ENCODE results near the gene PSPH. TPM values are rescaled to one million over a fixed set of nuclear protein-coding genes. Genes with fewer than 3 reads are reported as not detected.
"Not testable (repeated sequence)": the region's sequence is repeated elsewhere in the genome, so short reads cannot be mapped to it uniquely, and the experiment has no call there.

The PSPH gene
- 69.1 and 70.9 TPM in 2 replicates for total RNA-seq (2014; rRNA removed; shearing (Covaris generic))

DNA sequence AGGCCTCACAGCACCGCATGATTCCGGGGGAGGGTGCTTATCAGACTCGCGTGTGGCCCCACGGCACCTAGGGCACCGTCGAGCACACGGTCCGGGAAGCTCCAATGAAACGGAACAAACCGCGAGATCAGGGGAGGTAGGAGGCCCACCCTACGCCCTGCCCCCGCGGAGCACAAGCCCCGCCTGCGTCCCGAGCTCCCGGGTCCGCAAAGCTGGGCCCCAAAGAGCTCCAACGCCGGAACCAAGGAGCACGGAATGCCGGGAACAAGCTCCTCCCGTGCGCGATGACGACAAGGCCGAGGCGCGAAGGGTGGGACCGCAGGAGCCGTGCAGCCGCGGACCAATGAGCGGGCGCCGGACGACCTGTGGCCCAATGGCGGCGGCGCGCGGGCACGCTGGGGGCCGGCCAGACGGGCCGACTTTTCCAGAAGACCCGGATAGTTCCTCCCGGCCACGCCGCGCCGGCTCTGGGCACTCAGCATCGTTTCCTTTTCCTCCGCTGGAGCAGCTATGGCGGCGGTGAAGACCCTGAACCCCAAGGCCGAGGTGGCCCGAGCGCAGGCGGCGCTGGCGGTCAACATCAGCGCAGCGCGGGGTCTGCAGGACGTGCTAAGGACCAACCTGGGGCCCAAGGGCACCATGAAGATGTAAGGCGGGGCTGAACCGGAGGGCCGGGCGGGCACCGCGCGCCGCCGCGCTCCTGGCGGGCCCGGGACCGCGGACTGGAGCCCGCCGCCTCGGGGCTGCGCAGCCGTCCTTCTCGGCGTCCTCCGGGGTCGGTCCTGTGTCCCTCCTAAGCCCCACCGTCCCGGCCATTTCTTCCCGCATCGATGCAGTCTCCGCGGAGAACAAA is at the start of gene PSPH, which contains the start of gene CCT6A:
Gene PSPH (minus strand): TSS at position 106 of the 853 bp plus-strand sequence. CDS start 30,232 bp downstream, outside the sequence.
Gene CCT6A (plus strand): TSS at position 427 of the 853 bp plus-strand sequence. CDS start 84 bp downstream, at position 511.
- peak; percentile 97 for DNase-seq (ENCODE audit: low spot score)
- in situ Hi-C loops (cut with HindIII; ENCODE audit: low sequenced_read_pairs) = no loop called here

DNA sequence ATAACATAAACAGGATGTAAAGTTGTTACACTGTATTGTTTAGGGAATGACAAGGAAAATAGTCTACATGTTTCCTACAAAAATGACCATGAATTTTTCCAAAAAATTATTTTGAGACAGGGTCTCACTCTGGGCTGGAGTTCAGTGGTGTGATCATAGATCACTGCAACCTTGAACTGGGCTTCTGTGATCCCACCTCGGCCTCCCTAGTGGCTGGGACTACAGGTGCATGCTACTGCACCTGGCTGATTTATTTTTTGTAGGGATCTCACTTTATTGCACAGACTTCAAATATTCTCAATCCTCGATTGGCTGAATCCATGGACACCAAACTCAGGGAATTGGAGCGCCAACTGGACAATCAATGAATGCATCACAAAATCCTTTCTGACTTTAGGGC is 48.4 kb upstream of the PSPH start:
- DNase-seq (ENCODE audit: low spot score) = no peak
- in situ Hi-C loops (cut with HindIII; ENCODE audit: low sequenced_read_pairs) = no loop called here

DNA sequence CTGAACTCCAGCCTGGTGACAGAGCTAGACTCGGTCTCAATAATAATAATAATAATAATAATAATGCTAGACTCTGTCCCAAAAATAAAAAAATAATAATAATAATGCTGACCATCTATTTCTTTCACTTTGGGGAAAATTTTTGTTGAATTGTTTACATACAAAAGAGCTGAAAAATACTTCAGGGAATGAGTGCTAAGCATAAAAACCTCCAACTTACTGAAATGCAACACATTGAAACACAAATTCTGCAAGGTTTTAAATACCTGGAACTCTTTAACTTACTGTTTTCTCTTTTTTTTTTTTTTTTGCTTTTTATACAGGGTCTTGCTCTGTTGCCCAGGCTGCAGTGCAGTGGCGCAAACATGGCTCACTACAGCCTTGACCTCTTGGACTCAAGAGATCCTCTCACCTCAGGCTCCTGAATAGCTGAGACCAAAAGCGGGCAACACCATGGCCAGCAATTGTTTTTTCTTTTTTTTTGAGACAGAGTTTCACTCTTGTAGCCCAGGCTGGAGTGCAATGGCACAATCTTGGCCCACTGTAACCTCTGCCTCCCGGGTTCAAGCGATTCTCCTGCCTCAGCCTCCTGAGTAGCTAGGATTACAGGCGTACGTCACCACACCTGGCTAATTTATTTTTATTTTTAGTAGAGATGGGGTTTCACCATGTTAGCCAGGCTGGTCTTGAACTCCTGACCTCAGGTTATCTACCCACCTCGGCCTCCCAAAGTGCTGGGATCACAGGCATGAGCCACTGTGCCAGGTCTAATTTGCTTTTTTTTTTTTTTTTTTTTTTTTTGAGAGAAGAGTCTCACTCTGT is 47.2 kb upstream of the PSPH start:
- DNase-seq (ENCODE audit: low spot score); in situ Hi-C loops (cut with HindIII; ENCODE audit: low sequenced_read_pairs): not testable (repeated sequence)

DNA sequence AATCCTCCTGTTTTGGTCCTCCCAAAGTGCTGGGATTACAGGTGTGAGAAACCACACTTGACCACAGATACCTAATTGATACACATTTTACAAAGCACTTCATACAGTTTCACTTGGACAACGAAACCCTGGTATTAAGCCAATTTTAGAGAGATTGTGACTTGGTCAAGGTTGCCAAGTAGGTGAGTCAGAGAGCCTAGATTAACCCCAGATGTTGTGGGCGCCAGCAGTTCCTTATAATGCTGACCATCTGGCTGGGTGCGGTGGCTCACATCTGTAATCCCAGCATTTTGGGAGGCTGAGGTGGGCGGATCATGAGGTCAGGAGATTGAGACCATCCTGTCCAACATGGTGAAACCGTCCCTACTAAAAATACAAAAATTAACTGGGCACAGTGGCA is 46.5 kb upstream of the PSPH start:
- in situ Hi-C loops (cut with HindIII; ENCODE audit: low sequenced_read_pairs) = no loop called here
- DNase-seq (ENCODE audit: low spot score) = no peak

DNA sequence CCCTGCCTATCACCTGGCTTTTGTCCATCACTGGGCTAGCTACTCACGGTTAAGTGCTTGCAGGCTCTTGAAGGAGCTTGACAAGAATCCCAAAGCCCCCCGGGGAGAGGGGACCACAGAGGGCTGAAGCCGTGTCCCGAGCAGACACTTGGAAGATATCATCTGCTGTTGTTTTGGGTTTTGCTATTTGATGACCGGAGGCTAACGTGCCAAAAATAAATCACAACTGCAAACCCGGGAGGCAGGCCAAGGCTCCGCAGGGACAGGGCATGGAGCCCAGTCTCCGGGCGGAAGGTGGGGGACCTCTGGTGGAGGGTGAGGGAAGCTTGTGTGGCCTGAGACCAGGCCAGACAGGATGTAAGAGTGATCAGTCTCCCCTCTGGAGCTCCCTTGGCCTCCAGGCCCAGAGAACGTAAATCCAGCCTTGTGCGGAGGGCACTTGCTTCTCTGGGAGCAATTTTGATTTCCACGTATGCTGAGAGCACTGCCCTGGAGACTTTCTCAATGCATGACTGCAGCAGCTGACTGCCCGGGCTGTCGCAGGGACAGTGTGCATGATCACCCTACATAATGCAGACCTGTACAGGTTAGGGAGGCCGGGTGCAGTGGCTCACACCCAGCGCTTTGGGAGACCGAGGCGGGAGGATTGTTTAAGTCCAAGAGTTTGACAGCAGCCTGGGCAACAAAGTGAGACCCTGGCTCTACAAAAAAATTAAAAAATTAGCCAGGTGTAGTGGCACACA is 41.7 kb upstream of the PSPH start, which contains the start of gene PHKG1:
Gene PHKG1 (minus strand): TSS at position 164 of the 743 bp plus-strand sequence. CDS start 4,011 bp downstream, outside the sequence.
- in situ Hi-C loops (cut with HindIII; ENCODE audit: low sequenced_read_pairs) = no loop called here
- DNase-seq (ENCODE audit: low spot score) = peak; percentile 91

DNA sequence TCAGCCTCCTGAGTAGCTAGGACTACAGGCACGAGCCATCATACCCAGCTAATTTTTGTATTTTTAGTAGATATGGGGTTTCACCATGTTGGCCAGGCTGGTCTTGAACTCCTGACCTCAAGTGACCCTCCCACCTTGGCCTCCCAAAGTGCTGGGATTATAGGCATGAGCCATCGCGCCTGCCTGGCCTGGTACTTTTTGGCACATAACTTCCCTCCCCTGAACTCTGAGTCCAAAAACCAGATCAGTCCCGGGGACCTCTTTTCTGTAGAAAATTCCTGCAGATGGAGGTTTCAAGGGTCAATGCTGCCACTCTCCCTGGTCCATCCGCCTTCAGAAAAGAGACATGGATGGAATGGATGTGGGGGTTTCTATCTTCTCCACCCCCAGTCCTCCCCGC is 41.1 kb upstream of the PSPH start:
- DNase-seq (ENCODE audit: low spot score); in situ Hi-C loops (cut with HindIII; ENCODE audit: low sequenced_read_pairs): not testable (repeated sequence)

DNA sequence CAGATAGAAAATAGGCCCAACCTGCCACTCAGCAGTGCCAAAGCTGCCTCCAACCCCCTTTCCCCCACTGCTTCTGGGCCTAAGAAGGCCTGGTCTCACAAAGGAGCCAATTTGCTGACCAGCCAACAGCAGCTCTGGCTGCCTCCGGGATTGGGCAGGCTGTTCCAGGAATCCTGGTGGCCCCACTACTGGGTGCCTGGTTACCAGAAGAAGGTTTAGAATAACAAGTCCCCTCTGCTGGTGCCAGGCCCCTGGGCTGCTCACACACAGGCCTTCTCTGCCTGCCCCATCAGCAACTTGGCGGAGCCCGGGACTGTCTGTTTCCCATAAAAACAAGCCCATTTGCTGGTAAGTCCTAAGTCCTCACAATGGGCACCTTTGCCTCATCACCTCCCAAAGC is 40.3 kb upstream of the PSPH start:
- in situ Hi-C loops (cut with HindIII; ENCODE audit: low sequenced_read_pairs) = no loop called here

DNA sequence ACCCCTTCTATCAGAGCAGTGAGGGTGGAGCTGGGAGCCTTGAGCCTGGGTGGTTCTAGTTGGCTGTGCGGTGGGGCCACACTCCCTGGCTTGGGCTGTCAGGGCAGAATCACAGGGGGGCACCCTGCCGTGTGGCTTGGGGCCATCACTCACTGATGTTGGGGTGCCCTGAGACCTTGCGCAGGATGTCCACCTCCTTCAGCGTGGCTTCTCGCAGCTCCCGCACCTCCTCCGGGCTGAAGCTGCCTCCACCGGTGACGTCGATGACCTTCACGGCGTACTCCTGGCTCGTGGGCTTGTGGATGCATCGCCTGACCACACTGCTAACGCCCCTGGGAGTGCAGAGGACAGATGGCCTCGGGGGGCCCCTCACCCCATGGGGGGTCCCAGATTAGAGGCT is 36.2 kb upstream of the PSPH start:
- DNase-seq (ENCODE audit: low spot score) = no peak
- in situ Hi-C loops (cut with HindIII; ENCODE audit: low sequenced_read_pairs) = no loop called here

More for the DNA sequence above, 40.3 kb upstream of the PSPH start:
- peak; percentile 45 for DNase-seq (ENCODE audit: low spot score)

DNA sequence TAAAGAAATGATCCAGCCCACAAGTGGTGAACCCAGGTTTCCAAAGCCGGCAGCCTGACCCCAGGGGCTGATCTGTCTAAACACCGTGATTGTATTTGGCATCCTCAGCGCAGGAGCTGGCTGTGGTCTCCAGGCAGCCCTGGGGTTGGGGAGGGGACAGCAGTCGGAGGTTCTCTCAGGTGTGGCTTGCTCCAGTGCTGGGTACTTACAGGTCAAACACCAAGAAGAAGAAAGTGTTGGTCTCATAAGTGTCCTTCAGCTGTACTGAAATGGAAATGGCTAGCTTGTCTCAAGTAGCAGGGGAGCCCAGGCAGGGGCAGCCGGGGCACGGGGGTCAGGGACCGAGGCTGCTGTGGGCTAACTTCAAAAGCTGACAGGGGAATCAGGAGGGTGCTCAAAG is 35.5 kb upstream of the PSPH start:
- DNase-seq (ENCODE audit: low spot score) = no peak
- in situ Hi-C loops (cut with HindIII; ENCODE audit: low sequenced_read_pairs) = no loop called here

DNA sequence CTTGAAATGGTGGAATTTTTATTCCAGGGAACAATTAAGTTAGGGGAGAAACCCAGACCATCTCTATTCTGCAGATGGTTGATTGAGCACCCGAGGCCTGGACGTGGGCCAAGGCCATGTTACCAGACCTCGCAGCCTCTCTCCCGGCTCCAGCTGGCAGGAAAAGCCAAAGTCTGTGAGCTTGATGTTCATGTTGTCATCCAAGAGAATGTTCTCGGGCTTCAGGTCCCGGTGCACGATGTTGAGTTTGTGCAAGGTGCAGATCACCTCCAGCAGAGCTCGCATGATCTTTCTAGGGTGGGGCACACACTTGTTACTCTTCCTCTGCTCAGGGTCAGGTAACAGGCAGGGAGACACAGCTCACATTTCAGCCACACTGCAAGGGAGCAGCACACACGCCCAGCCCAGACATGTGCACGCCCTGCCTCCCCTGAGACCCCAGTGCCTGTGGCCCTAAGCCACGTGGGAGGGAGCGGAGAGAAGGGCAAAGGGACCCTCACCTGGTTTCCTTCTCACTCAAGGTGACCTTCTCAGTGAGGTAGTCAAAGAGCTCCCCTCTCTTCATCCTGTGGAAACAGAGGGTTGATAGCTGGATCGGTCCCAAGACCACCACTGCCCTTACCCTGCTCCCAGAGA is 32.0 kb upstream of the PSPH start:
- peak; percentile 86 for DNase-seq (ENCODE audit: low spot score)
- in situ Hi-C loops (cut with HindIII; ENCODE audit: low sequenced_read_pairs) = no loop called here

DNA sequence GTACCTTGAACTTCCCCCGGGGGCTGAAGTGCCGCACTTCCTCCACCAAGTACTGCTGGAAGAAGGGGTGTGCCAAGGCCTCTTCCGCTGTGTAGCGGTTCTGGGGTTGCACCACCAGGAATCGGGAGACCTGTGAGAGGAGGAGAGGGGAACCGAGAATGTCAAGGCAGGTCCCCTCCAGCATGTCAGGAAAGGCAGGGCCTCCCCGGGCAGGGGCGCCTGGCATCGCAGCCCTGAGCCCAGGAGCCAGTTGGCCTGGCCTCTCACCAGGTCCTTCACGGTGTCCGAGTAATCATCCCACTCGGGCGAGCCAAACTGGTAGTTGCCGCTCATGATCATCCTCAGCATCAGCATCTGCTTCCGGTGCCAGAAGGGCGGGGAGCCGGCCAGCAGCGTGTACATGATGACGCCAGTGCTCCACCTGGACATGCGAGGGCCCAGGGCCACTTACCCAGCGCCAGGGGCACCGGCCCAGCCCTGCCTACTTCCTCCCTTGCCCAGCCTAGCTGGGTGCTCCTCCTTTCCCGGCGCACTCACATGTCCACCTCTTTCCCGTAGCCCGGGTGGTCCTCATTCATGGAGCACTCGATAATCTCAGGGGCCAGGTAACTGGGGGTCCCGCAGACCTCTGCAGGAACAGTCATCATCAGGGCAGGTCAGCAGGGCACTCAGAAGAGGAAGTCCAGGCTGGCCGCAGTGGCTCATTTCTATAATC is 30.5 kb upstream of the PSPH start:
- in situ Hi-C loops (cut with HindIII; ENCODE audit: low sequenced_read_pairs) = no loop called here
- DNase-seq (ENCODE audit: low spot score) = no peak

DNA sequence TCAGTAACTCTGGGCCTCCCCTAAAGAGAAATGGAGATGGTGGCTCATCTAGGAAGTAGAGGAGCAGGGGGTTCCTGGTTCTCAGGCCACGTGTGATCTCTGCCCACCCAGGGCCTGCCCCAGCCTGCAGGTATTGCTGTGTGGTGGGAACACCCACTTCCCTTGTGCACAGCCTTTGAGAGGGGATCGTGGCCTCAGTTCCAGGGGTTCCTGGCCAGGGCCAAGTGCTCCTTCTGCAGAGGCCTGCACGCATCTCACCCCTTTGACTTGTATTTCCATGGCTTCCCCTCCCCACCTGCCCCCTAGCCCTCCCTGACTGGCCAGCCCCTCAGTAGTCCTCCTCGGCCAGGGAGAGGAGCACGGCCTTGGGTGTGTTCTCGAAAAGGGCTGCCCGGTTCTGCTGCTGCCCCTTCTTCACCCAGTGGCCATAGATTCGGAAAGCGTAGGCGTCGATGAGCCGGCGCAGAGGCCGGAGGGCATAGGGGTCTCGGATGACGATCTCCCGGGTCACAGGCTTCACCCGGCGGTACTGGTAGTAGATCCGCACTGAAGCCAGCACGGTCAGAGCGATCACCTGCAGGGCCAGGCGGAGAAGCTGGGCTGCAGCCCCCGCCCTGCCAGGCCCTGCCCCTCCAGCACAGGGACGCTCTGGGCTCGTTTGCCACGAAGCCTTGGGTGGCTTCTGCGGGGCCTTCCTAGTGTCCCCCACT is 29.6 kb upstream of the PSPH start:
- DNase-seq (ENCODE audit: low spot score); in situ Hi-C loops (cut with HindIII; ENCODE audit: low sequenced_read_pairs): not testable (repeated sequence)

DNA sequence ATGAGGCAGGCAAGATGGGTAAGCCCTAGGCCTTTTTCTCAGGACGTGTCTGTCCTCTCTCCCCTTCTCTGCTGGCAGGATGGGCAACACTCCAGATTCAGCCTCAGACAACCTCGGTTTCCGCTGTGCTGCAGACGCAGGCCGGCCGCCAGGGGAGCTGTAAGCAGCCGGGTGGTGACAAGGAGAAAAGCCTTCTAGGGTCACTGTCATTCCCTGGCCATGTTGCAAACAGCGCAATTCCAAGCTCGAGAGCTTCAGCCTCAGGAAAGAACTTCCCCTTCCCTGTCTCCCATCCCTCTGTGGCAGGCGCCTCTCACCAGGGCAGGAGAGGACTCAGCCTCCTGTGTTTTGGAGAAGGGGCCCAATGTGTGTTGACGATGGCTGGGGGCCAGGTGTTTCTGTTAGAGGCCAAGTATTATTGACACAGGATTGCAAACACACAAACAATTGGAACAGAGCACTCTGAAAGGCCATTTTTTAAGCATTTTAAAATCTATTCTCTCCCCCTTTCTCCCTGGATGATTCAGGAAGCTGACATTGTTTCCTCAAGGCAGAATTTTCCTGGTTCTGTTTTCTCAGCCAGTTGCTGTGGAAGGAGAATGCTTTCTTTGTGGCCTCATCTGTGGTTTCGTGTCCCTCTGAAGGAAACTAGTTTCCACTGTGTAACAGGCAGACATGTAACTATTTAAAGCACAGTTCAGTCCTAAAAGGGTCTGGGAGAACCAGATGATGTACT is 28.4 kb upstream of the PSPH start:
- in situ Hi-C loops (cut with HindIII; ENCODE audit: low sequenced_read_pairs) = no loop called here
- DNase-seq (ENCODE audit: low spot score) = peak; percentile 93

DNA sequence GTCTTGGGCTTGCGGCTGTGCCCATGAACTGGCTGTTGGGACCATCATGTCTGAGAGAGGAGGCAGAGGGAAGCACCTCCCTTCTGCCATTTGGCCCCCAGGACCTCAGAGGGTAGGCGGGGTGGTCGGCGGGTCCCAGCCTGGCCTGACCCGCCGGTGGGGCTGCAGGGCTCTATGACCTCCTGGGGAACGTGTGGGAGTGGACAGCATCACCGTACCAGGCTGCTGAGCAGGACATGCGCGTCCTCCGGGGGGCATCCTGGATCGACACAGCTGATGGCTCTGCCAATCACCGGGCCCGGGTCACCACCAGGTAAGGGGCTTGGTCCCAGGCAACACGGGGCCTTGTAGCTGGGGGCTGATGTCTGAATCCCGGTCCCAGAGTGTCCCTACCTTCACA is 27.0 kb upstream of the PSPH start:
- in situ Hi-C loops (cut with HindIII; ENCODE audit: low sequenced_read_pairs) = no loop called here
- DNase-seq (ENCODE audit: low spot score) = no peak

DNA sequence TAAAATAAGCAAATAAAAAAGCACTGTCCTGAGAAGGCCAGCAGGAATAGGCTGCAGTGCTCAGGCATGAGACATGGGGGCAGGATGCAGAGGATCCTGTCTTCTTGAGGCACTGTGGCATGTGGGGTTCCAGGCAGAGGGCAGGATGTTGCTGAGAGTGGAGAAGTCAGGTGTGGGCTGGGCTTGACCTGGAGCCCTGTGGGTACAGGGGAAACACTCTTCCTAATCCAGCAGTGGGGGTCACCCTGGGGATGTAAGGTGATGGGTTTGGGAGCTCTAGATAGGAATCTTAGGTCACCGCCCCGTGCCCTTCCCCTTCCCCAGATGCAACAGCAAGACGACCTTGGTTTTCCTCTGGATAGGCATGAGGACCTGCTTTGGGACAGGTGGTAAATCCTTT is 26.4 kb upstream of the PSPH start:
- DNase-seq (ENCODE audit: low spot score) = no peak
- in situ Hi-C loops (cut with HindIII; ENCODE audit: low sequenced_read_pairs) = no loop called here

DNA sequence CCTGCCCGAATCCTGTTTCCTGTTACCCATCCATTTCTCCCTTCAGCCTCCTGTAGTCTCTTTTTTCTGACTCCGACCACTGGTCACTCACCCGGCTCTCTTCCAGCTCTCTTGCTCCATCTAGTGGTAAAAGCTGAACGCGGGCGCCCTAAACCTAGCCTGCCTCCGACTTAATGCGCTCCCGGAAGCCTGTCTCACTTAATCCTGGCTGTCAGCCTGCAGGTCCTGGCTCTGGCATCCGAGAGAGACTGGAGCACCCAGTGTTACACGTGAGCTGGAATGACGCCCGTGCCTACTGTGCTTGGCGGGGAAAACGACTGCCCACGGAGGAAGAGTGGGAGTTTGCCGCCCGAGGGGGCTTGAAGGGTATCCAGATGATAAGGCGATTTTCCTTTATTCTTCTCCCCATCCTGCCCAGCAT is 23.1 kb upstream of the PSPH start:
- in situ Hi-C loops (cut with HindIII; ENCODE audit: low sequenced_read_pairs) = no loop called here
- DNase-seq (ENCODE audit: low spot score) = peak; percentile 81

DNA sequence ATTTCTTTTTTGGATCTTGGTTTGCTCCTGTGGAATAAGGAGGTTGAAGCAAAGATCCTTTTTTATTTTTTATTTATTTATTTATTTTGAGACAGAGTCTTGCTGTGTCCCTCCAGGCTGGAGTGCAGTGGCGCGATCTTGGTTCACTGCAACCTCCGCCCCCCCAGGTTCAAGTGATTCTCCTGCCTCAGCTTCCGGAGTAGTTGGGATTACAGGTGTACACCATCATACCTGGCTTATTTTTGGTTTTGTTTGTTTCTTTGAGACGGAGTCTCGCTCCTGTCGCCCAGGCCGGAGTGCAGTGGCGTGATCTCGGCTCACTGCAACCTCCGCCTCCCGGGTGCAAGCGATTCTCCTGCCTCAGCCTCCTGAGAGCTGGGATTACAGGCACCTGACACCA is 15.1 kb upstream of the PSPH start:
- in situ Hi-C loops (cut with HindIII; ENCODE audit: low sequenced_read_pairs); DNase-seq (ENCODE audit: low spot score): not testable (repeated sequence)

All from G401 (cell line).